ENCODE data around the gene CD300LD.
"Not testable (repeated sequence)": the region's sequence is repeated elsewhere in the genome, so short reads cannot be mapped to it uniquely, and the experiment has no call there.

CD300LD gene

DNA sequence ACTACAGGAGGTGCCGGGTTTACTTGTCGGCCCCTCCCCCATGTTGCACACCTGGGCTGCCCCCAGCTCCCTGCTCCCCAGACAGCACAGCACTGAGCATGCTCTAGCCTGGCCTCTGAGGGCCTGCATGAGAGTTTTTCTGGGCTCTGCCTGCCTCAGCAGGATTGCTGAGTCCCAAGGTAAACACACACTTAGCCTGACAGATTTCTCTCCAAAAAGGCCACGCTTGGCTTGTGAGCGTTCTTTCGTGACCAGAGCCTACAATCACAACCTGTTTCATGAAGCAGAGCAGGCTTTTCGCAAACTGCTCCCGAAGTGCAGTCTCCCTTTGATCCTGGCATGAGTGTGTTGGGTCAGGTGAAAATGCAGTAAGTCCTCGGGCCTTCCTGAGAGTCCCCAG, 41.2 kb upstream of the CD300LD start:
- Histone ChIP-seq H3K27me3 (peaks cover 0 to 12% (median 0%) of the 10 kb centered on the region in 11 experiments; a peak in 6 of 22 replicates), H4K20me1 (no peaks in the 10 kb centered on the region), H3K36me3 (peaks cover 0 to 47% (median 0%) of the 10 kb centered on the region in 11 experiments; a peak in 6 of 22 replicates), H3K4me2 (peak overlapping the region; percentile 77 to 96 (median 92)), H3K27ac (peak overlapping the region; percentile 44 to 99 (median 88); a peak in 21 of 22 replicates), H3K4me3 (peak overlapping the region in 1 of 10 experiments; percentile 32; a peak in 2 of 20 replicates), H3K9me3 (replicated peaks in 1 of 11) (peaks cover 0 to 9% (median 0%) of the 10 kb centered on the region in 11 experiments; a peak in 5 of 22 replicates), H3K4me1 (peaks cover 72 to 98% (median 94%) of the 10 kb centered on the region in 10 experiments), H3K9ac (peak overlapping the region; percentile 2 to 90 (median 66); a peak in 16 of 22 replicates)
- TF ChIP-seq Cebpa-rat (IDR thresholded peaks at IDR 0.05) = no peak

DNA sequence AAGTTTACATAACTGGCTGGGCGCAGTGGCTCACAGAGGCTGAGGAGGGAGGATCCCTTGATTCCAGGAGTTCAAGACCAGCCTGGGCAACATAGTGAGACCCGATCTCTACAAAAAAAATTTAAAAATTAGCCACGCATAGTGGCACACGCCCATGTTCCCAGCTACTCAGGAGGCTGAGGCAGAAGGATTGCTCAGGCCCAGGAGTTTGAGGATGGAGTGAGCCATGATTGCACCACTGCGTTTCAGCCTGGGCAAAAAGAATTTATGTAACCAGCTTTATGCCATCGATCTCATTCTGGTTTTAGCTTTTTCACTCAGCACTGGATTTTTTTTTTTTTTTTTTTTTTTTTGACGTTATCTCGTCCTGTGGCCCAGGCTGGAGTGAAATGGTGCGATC, 40.5 kb upstream of the CD300LD start:
- no peaks in the 10 kb centered on the region for H4K20me1 ChIP-seq
- H3K27ac ChIP-seq = peak overlapping the region; percentile 44 to 99 (median 88)
- peak overlapping the region; percentile 77 to 96 (median 92) for H3K4me2 ChIP-seq
- peak overlapping the region; percentile 44 to 90 (median 66); a peak in 19 of 22 replicates for H3K9ac ChIP-seq
- peaks cover 0 to 9% (median 0%) of the 10 kb centered on the region in 11 experiments; a peak in 5 of 22 replicates for H3K9me3 ChIP-seq (replicated peaks in 1 of 11)
- H3K4me1 ChIP-seq = peaks cover 65 to 98% (median 88%) of the 10 kb centered on the region in 10 experiments
- TF ChIP-seq Cebpa-rat (IDR thresholded peaks at IDR 0.05) = no peak
- peaks cover 0 to 5% (median 0%) of the 10 kb centered on the region in 11 experiments; a peak in 6 of 22 replicates for H3K27me3 ChIP-seq
- H3K36me3 ChIP-seq = peaks cover 0 to 51% (median 0%) of the 10 kb centered on the region in 11 experiments; a peak in 6 of 22 replicates
- peak overlapping the region in 3 of 10 experiments; percentile 14 to 32 (median 16); a peak in 1 of 20 replicates for H3K4me3 ChIP-seq

DNA sequence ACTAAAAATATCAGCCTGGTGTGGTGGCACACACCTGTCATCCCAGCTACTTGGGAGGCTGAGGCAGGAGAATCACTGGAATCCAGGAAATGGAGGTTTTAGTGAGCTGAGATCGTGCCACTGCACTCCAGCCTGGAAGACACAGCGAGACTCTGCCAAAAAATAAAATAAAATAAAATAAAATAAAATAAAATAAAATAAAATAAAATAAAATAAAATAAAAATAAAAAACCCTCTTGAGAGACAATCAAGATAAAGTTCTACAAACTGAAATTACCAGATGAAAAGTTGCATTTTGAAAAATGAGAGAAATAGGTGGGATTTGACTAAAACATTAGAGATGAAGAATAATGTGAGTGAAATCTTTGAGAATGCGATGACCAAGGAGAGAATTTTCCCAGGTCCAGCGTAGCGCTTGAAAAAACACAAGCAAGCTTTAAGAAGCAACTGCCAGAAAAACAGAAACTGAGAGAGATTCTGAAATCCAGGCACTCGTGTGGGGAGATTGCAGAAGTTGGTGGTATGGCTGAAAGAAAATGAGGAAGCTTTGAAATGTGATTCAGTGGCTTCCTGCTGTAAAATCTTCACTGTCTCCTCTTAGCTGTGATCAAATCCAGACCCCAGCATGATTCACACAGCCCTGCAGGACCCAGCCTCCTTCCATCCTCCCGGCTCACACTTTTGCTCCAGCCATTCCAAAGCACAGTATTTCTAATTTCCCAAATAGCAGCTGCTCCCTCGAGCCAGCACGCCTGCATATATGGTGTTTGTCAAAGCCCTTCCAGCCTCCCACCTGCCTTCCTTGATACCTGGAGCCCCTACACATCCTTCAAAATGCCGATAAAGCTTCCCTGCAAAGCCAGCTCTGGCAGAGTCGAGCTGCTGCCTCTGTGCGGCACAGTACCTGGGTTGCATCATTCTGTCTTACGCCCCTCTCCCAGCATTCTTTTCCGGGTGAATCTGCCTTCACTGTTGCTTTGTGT, 39.7 kb upstream of the CD300LD start:
- peaks cover 57 to 98% (median 80%) of the 10 kb centered on the region in 10 experiments for H3K4me1 ChIP-seq
- peak overlapping the region; percentile 77 to 96 (median 92) for H3K4me2 ChIP-seq
- H3K36me3 ChIP-seq = peaks cover 0 to 59% (median 0%) of the 10 kb centered on the region in 11 experiments; a peak in 6 of 22 replicates
- peak overlapping the region; percentile 67 to 99 (median 88) for H3K27ac ChIP-seq
- TF ChIP-seq Cebpa-rat (IDR thresholded peaks at IDR 0.05) = peak in 10 of 11 experiments; percentile 38 to 97 (median 93); a peak in 18 of 22 replicates
- H3K9me3 ChIP-seq (replicated peaks in 1 of 11) = peaks cover 0 to 16% (median 0%) of the 10 kb centered on the region in 11 experiments; a peak in 6 of 22 replicates
- no peaks in the 10 kb centered on the region for H4K20me1 ChIP-seq
- peak overlapping the region; percentile 44 to 90 (median 69) for H3K9ac ChIP-seq
- peak overlapping the region in 3 of 10 experiments; percentile 14 to 46 (median 19); a peak in 5 of 20 replicates for H3K4me3 ChIP-seq
- H3K27me3 ChIP-seq = no peaks in the 10 kb centered on the region; a peak in 3 of 22 replicates

DNA sequence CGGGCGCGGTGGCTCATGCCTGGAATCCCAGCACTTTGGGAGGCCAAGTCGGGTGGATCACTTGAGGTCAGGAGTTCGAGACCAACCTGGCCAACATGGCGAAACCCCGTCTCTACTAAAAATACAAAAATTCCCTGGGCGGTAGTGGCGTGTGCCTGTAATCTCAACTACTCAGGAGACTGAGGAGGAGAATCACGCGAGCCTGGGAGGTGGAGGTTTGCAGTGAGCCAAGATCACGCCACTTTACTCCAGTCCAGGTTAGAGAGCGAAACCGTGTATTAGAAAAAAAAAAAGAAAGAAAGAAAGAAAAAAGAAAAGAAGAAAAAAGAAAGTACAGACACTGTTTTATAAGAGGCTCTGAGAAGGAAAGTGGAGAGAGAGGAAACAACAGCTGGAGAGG, 38.2 kb upstream of the CD300LD start:
- H3K4me2 ChIP-seq = peak overlapping the region in 8 of 11 experiments; percentile 81 to 96 (median 92); a peak in 17 of 22 replicates
- peak overlapping the region in 5 of 11 experiments; percentile 69 to 90 (median 79); a peak in 9 of 22 replicates for H3K9ac ChIP-seq
- H3K9me3 ChIP-seq (replicated peaks in 1 of 11) = peaks cover 0 to 23% (median 0%) of the 10 kb centered on the region in 11 experiments; a peak in 6 of 22 replicates
- H3K4me3 ChIP-seq = peak overlapping the region in 2 of 10 experiments; percentile 3 to 29; a peak in 1 of 20 replicates
- H3K36me3 ChIP-seq = peaks cover 0 to 57% (median 0%) of the 10 kb centered on the region in 11 experiments; a peak in 6 of 22 replicates
- peak overlapping the region; percentile 67 to 99 (median 88); a peak in 20 of 22 replicates for H3K27ac ChIP-seq
- peaks cover 42 to 98% (median 65%) of the 10 kb centered on the region in 10 experiments for H3K4me1 ChIP-seq
- not testable (repeated sequence) for H4K20me1 ChIP-seq, H3K27me3 ChIP-seq

DNA sequence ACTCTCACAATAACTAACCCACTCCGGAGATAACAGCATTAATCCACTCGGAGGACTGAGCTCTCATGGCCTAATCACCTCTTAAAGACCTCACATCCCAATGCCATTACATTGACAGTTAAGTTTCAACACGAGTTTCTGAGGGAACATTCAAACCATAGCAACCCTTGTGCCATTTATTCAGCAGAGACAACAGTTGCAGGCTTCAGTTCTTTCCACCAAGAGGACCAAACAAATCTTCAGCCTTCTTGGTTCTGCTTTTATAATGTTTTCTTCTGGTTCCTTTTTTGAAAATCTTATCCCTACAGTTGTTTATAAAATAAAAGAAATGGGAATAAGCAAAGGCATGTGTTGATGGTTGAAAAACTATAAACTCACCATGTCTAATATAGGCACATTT, 33.6 kb upstream of the CD300LD start:
- H3K9me3 ChIP-seq (replicated peaks in 1 of 11) = peaks cover 0 to 23% (median 0%) of the 10 kb centered on the region in 11 experiments; a peak in 6 of 22 replicates
- no peak for TF ChIP-seq Cebpa-rat (IDR thresholded peaks at IDR 0.05)
- H3K36me3 ChIP-seq = peaks cover 0 to 72% (median 0%) of the 10 kb centered on the region in 11 experiments; a peak in 9 of 22 replicates
- no peaks in the 10 kb centered on the region for H3K27me3 ChIP-seq
- H4K20me1 ChIP-seq = peaks cover 0 to 12% (median 0%) of the 10 kb centered on the region in 11 experiments; a peak in 2 of 22 replicates
- peak overlapping the region in 4 of 11 experiments; percentile 86 to 98 (median 92); a peak in 8 of 22 replicates for H3K4me2 ChIP-seq
- H3K27ac ChIP-seq = peak overlapping the region in 5 of 11 experiments; percentile 4 to 82 (median 78); a peak in 7 of 22 replicates
- no peak overlapping the region for H3K4me3 ChIP-seq
- H3K4me1 ChIP-seq = peaks cover 0 to 98% (median 43%) of the 10 kb centered on the region in 10 experiments; a peak in 14 of 20 replicates
- H3K9ac ChIP-seq = peak overlapping the region in 3 of 11 experiments; percentile 6 to 42 (median 13); a peak in 2 of 22 replicates

DNA sequence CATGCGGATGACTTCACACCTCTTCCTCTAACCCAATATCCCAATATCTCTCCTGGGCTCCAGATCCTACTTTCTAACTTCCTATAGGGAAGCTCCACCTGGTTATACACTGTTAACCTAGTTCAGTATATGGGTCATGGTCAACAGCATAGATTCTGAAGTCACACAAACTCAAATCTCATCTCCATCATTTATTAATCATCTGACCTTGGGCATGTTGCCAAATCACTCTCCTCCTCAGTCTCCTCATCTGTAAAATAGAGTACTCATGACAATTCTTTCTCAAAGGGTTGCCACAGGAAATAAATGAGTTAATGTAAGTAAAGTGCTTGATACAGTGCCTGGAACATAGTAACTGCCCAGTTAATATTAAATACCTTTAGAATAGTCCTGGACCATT, 32.0 kb upstream of the CD300LD start:
- H4K20me1 ChIP-seq = peaks cover 0 to 27% (median 0%) of the 10 kb centered on the region in 11 experiments; a peak in 6 of 22 replicates
- no peaks in the 10 kb centered on the region for H3K27me3 ChIP-seq
- H3K4me2 ChIP-seq = peak overlapping the region in 7 of 11 experiments; percentile 35 to 98 (median 86); a peak in 13 of 22 replicates
- no peak overlapping the region; a peak in 1 of 20 replicates for H3K4me3 ChIP-seq
- peaks cover 0 to 15% (median 0%) of the 10 kb centered on the region in 11 experiments; a peak in 5 of 22 replicates for H3K9me3 ChIP-seq (replicated peaks in 1 of 11)
- peaks cover 0 to 99% (median 34%) of the 10 kb centered on the region in 10 experiments; a peak in 13 of 20 replicates for H3K4me1 ChIP-seq
- peak overlapping the region in 4 of 11 experiments; percentile 65 to 88 (median 80); a peak in 7 of 22 replicates for H3K9ac ChIP-seq
- H3K27ac ChIP-seq = peak overlapping the region in 6 of 11 experiments; percentile 36 to 82 (median 76); a peak in 11 of 22 replicates
- TF ChIP-seq Cebpa-rat (IDR thresholded peaks at IDR 0.05) = no peak
- H3K36me3 ChIP-seq = peaks cover 0 to 73% (median 0%) of the 10 kb centered on the region in 11 experiments; a peak in 8 of 22 replicates

DNA sequence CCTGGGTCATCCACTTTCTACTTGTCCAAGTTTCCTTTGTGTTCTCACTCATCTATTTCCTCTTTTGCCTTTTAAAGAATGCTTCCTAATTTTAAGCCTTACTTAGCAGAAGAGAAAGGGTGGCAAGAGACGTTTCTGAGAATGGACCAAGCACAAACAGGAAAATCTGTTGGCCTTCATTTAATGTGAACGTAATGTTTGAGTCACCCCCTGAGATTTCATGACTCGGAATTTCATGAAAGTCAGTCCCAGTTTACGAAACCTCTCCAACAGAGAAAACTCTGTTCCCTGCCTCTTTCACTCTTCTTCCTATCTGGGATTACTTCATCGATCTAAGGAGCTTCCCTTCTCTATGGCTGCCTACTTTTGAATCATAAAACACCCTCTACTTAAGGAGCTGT, 31.6 kb upstream of the CD300LD start, which contains the start of gene CD300E:
Gene CD300E, minus strand, starts transcription at position 46 of the 401 bp plus-strand sequence. CDS start 117 bp downstream, outside the sequence.
- TF ChIP-seq Cebpa-rat (IDR thresholded peaks at IDR 0.05) = peak in 1 of 11 experiments; percentile 28; a peak in 3 of 22 replicates
- H3K9ac ChIP-seq = peak within 1 kb of the TSS in 5 of 11 experiments; percentile 42 to 88 (median 76); a peak in 9 of 22 replicates
- peaks cover 0 to 76% (median 0%) of the 10 kb centered on the region in 11 experiments; a peak in 8 of 22 replicates for H3K36me3 ChIP-seq
- peak within 1 kb of the TSS in 4 of 10 experiments; percentile 62 to 82 (median 68); a peak in 8 of 20 replicates for H3K4me3 ChIP-seq
- peaks cover 0 to 100% (median 36%) of the 10 kb centered on the region in 10 experiments; a peak in 14 of 20 replicates for H3K4me1 ChIP-seq
- H3K9me3 ChIP-seq (replicated peaks in 1 of 11) = peaks cover 0 to 15% (median 0%) of the 10 kb centered on the region in 11 experiments; a peak in 5 of 22 replicates
- H3K27me3 ChIP-seq = no peaks in the 10 kb centered on the region
- H3K4me2 ChIP-seq = peak within 1 kb of the TSS in 7 of 11 experiments; percentile 35 to 98 (median 86); a peak in 13 of 22 replicates
- H3K27ac ChIP-seq = peak within 1 kb of the TSS in 6 of 11 experiments; percentile 36 to 82 (median 76); a peak in 11 of 22 replicates
- peaks cover 0 to 32% (median 0%) of the 10 kb centered on the region in 11 experiments; a peak in 6 of 22 replicates for H4K20me1 ChIP-seq
